GM23338 (cell line): ENCODE measurements around the gene ADGRD1. TPM values are rescaled to one million over a fixed set of nuclear protein-coding genes. Genes with fewer than 3 reads are reported as not detected.

Experiments used
- ATAC-seq: fragments of 200-7000 bp; cut with Tn5 transposase; 3 replicates; pipeline ENCODE4 v1.9.1; 2020
- DNase-seq: peaks from one replicate; pipeline ENCODE4 v3.0.0-alpha.2; 2015; ENCODE audit warnings: low spot score
- H2AFZ ChIP-seq: fragments of 200-600 bp; sonication (generic); 2 replicates; pipeline ENCODE4 v1.8.0; 2016; ENCODE audit warnings: antibody characterized with exemption, mild to moderate bottlenecking, moderate library complexity
- H3F3A ChIP-seq: fragments of 200-600 bp; sonication (generic); replicated peaks from 2 replicates; pipeline ENCODE4 v1.8.0; 2017; ENCODE audit warnings: antibody characterized with exemption, mixed run types, low read depth
- H3K27ac ChIP-seq: fragments of 200-600 bp; sonication (generic); 2 replicates; pipeline ENCODE4 v1.6.1; 2016; ENCODE audit warnings: low read depth
- H3K27me3 ChIP-seq: fragments of 200-600 bp; sonication (generic); 2 replicates; pipeline ENCODE4 v1.8.0; 2016; ENCODE audit warnings: mild to moderate bottlenecking, mixed run types, moderate library complexity; ENCODE audit not compliant: insufficient read depth
- H3K36me3 ChIP-seq: fragments of 200-600 bp; sonication (generic); 2 replicates; pipeline ENCODE4 v1.8.0; 2016; ENCODE audit warnings: mild to moderate bottlenecking; ENCODE audit not compliant: insufficient read depth
- H3K4me1 ChIP-seq: fragments of 200-600 bp; sonication (generic); 2 replicates; pipeline ENCODE4 v1.8.0; 2016; ENCODE audit warnings: mild to moderate bottlenecking, moderate library complexity; ENCODE audit not compliant: insufficient read depth
- H3K4me2 ChIP-seq: fragments of 200-600 bp; sonication (generic); 2 replicates; pipeline ENCODE4 v1.7.1; 2017; ENCODE audit warnings: mixed run types
- H3K4me3 ChIP-seq: fragments of 200-600 bp; sonication (generic); 2 replicates; pipeline ENCODE4 v1.6.1; 2016; ENCODE audit warnings: mixed run types
- H3K79me2 ChIP-seq: fragments of 200-600 bp; sonication (generic); replicated peaks from 2 replicates; pipeline ENCODE4 v1.8.0; 2017; ENCODE audit warnings: mild to moderate bottlenecking; ENCODE audit not compliant: insufficient read depth
- H3K9me2 ChIP-seq: fragments of 200-600 bp; sonication (generic); 2 replicates; pipeline ENCODE4 v1.8.0; 2017; ENCODE audit not compliant: insufficient read depth
- H4K20me1 ChIP-seq: fragments of 200-600 bp; sonication (generic); replicated peaks from 2 replicates; pipeline ENCODE4 v1.8.0; 2017; ENCODE audit warnings: mild to moderate bottlenecking; ENCODE audit not compliant: insufficient read depth
- H3K27ac Mint-ChIP-seq: 2 replicates; pipeline ENCODE4 v1.8.0; 2020; ENCODE audit warnings: inconsistent platforms, mild to moderate bottlenecking, moderate library complexity, mixed read lengths
- H3K27me3 Mint-ChIP-seq: 3 replicates; pipeline ENCODE4 v1.8.0; 2022; ENCODE audit warnings: low read depth, mild to moderate bottlenecking, moderate library complexity, mixed read lengths, inconsistent platforms; ENCODE audit not compliant: insufficient read depth, poor library complexity
- H3K36me3 Mint-ChIP-seq: 3 replicates; pipeline ENCODE4 v1.8.0; 2021; ENCODE audit warnings: low read depth, mild to moderate bottlenecking, inconsistent platforms, moderate library complexity, mixed read lengths
- H3K4me1 Mint-ChIP-seq: 3 replicates; pipeline ENCODE4 v1.8.0; 2020; ENCODE audit warnings: mild to moderate bottlenecking, inconsistent platforms, mixed read lengths
- H3K4me3 Mint-ChIP-seq: 3 replicates; pipeline ENCODE4 v1.8.0; 2021; ENCODE audit warnings: moderate library complexity, mild to moderate bottlenecking, inconsistent platforms, mixed read lengths
- H3K9me3 Mint-ChIP-seq: 3 replicates; pipeline ENCODE4 v1.8.0; 2020; ENCODE audit warnings: moderate library complexity, mild to moderate bottlenecking, inconsistent platforms, mixed read lengths
- CREB1 ChIP-seq: fragments of 250-450 bp; sonication (Bioruptor Pico); IDR thresholded peaks from 2 replicates; pipeline ENCODE4 v1.5.0; 2020; ENCODE audit warnings: low read depth, mild to moderate bottlenecking, moderate library complexity
- EZH2 ChIP-seq: fragments of 200-600 bp; sonication (generic); IDR thresholded peaks from one replicate; pipeline ENCODE4 v1.8.0; 2017; ENCODE audit warnings: antibody characterized with exemption, mild to moderate bottlenecking, low read depth; ENCODE audit not compliant: unreplicated experiment
- EZH2phosphoT487 ChIP-seq: fragments of 200-600 bp; sonication (generic); IDR thresholded peaks from one replicate; pipeline ENCODE4 v1.8.1; 2018; ENCODE audit warnings: antibody characterized with exemption; ENCODE audit not compliant: unreplicated experiment
- JUNB ChIP-seq: IDR thresholded peaks from one replicate; pipeline ENCODE4 v1.6.1; 2016; ENCODE audit warnings: antibody characterized with exemption; ENCODE audit not compliant: unreplicated experiment
- NANOG ChIP-seq: IDR thresholded peaks from 2 replicates; pipeline ENCODE4 v1.6.1; 2016; ENCODE audit warnings: antibody characterized with exemption, borderline replicate concordance
- POLR2AphosphoS5 ChIP-seq: IDR thresholded peaks from 2 replicates; pipeline ENCODE4 v1.6.1; 2016; ENCODE audit warnings: antibody characterized with exemption, low read depth
- ZNF114 ChIP-seq: fragments of 250-450 bp; sonication (Bioruptor Pico); IDR thresholded peaks from 2 replicates; pipeline ENCODE4 v1.5.0; 2020; ENCODE audit warnings: mild to moderate bottlenecking, moderate library complexity
- ZNF331 ChIP-seq: fragments of 250-450 bp; sonication (Bioruptor Pico); IDR thresholded peaks from 2 replicates; pipeline ENCODE4 v1.5.0; 2020; ENCODE audit warnings: low read depth, mild to moderate bottlenecking, moderate library complexity
- polyA plus RNA-seq: library from polyadenylated mRNA; unstranded; fragments of >200 nt; fragmentation: Nextera tagmentation; extraction: Ambion mirVana; gene quantifications from 2 replicates; pipeline ENCODE4 v1.2.1, GENCODE V29; 2016
- total RNA-seq: library from RNA; depleted of rRNA; stranded (reverse); fragments of >200 nt; shearing (Covaris generic); gene quantifications from 2 replicates; pipeline ENCODE4 v1.2.3, GENCODE V29; 2014
- TF ChIP-seq, protein P1 (sequence below): fragments of 250-450 bp; sonication (Bioruptor Pico); IDR thresholded peaks from 2 replicates; pipeline ENCODE4 v1.5.0; 2020; ENCODE audit warnings: mild to moderate bottlenecking, moderate library complexity

The ADGRD1 gene
- total and polyA plus RNA-seq, 2 experiments from 2014 or later, result 1.4 TPM; not detected in 1

DNA sequence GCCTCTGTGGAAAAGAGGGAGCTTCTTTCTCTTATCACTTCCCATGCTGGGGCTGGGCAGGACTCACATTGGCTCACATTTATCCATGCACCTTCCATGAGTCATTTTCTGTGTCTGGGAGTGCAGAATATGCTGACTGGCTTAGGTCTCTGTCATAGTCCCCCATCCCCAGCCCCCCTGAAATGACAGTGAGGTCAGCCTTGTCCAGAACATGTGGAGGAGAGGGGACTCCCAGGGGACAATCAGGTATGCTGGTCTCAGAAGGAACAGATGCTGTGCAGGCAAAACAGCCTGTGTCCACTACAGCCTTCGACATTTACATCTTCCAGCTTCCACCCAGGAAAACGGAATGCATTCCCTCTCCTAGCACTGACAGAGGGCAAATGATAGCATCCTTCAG lies 35.0 kb downstream of the ADGRD1 start (continued):
- TF ChIP-seq, protein P1, sequence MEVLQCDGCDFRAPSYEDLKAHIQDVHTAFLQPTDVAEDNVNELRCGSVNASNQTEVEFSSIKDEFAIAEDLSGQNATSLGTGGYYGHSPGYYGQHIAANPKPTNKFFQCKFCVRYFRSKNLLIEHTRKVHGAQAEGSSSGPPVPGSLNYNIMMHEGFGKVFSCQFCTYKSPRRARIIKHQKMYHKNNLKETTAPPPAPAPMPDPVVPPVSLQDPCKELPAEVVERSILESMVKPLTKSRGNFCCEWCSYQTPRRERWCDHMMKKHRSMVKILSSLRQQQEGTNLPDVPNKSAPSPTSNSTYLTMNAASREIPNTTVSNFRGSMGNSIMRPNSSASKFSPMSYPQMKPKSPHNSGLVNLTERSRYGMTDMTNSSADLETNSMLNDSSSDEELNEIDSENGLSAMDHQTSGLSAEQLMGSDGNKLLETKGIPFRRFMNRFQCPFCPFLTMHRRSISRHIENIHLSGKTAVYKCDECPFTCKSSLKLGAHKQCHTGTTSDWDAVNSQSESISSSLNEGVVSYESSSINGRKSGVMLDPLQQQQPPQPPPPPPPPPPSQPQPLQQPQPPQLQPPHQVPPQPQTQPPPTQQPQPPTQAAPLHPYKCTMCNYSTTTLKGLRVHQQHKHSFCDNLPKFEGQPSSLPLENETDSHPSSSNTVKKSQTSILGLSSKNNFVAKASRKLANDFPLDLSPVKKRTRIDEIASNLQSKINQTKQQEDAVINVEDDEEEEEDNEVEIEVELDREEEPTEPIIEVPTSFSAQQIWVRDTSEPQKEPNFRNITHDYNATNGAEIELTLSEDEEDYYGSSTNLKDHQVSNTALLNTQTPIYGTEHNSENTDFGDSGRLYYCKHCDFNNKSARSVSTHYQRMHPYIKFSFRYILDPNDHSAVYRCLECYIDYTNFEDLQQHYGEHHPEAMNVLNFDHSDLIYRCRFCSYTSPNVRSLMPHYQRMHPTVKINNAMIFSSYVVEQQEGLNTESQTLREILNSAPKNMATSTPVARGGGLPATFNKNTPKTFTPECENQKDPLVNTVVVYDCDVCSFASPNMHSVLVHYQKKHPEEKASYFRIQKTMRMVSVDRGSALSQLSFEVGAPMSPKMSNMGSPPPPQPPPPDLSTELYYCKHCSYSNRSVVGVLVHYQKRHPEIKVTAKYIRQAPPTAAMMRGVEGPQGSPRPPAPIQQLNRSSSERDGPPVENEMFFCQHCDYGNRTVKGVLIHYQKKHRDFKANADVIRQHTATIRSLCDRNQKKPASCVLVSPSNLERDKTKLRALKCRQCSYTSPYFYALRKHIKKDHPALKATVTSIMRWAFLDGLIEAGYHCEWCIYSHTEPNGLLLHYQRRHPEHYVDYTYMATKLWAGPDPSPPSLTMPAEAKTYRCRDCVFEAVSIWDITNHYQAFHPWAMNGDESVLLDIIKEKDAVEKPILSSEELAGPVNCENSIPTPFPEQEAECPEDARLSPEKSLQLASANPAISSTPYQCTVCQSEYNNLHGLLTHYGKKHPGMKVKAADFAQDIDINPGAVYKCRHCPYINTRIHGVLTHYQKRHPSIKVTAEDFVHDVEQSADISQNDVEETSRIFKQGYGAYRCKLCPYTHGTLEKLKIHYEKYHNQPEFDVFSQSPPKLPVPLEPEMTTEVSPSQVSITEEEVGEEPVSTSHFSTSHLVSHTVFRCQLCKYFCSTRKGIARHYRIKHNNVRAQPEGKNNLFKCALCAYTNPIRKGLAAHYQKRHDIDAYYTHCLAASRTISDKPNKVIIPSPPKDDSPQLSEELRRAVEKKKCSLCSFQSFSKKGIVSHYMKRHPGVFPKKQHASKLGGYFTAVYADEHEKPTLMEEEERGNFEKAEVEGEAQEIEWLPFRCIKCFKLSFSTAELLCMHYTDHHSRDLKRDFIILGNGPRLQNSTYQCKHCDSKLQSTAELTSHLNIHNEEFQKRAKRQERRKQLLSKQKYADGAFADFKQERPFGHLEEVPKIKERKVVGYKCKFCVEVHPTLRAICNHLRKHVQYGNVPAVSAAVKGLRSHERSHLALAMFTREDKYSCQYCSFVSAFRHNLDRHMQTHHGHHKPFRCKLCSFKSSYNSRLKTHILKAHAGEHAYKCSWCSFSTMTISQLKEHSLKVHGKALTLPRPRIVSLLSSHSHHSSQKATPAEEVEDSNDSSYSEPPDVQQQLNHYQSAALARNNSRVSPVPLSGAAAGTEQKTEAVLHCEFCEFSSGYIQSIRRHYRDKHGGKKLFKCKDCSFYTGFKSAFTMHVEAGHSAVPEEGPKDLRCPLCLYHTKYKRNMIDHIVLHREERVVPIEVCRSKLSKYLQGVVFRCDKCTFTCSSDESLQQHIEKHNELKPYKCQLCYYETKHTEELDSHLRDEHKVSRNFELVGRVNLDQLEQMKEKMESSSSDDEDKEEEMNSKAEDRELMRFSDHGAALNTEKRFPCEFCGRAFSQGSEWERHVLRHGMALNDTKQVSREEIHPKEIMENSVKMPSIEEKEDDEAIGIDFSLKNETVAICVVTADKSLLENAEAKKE, result no peak
- TF ChIP-seq EZH2phosphoT487, result no peak
- no peak for TF ChIP-seq NANOG

DNA sequence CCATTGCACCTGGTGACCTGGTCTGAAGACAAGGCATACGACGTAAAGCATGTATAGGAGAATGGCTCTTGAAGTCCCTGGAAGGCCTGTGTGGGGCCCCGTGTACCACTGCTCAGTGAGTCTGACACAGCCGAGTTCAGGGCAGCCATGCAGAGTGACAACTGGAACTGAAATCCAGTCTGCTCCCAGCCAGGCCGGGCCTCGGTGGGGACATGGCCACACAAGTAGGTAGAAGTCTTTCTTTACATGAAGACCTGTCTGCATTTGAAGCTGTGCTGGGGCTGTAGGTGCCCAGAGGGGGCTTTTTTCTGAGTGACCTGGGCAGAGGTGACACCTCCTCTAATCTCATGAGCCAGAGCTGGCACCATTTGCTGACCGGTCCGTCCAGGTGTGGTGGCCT lies 35.7 kb downstream of the ADGRD1 start:
- H3K4me3 ChIP-seq, result no peak overlapping the region
- no peaks in the 10 kb centered on the region for H3K27me3 ChIP-seq
- Mint-ChIP-seq H3K9me3 (no peaks in the 10 kb centered on the region), H3K27ac (no peak overlapping the region), H3K4me3 (no peak overlapping the region), H3K27me3 (peaks cover 2% of the 10 kb centered on the region), H3K36me3 (no peaks in the 10 kb centered on the region), H3K4me1 (no peaks in the 10 kb centered on the region)
- DNase-seq (no peak), ATAC-seq (no peak)
- H4K20me1 ChIP-seq, result no peaks in the 10 kb centered on the region
- no peak overlapping the region for H2AFZ ChIP-seq
- no peaks in the 10 kb centered on the region for H3F3A ChIP-seq
- H3K36me3 ChIP-seq, result no peaks in the 10 kb centered on the region
- no peaks in the 10 kb centered on the region for H3K9me2 ChIP-seq
- no peak overlapping the region for H3K27ac ChIP-seq
- no peaks in the 10 kb centered on the region for H3K4me1 ChIP-seq
- no peak overlapping the region for H3K4me2 ChIP-seq
- no peaks in the 10 kb centered on the region for H3K79me2 ChIP-seq
- TF ChIP-seq ZNF114 (CRISPR knock-in tag), result no peak
- no peak for TF ChIP-seq CREB1 (CRISPR knock-in tag)
- TF ChIP-seq EZH2, result no peak
- TF ChIP-seq NANOG, result no peak
- TF ChIP-seq, protein P1, result no peak
- TF ChIP-seq POLR2AphosphoS5, result no peak
- no peak for TF ChIP-seq ZNF331 (CRISPR knock-in tag)
- TF ChIP-seq JUNB, result no peak
